Vagina (tissue), 2 donors: ENCODE data around the gene LMOD3.

Experiments used
- CTCF ChIP-seq, 3 experiments: fragments of 450-650 bp in 2 of 3; fragments of 200-600 bp in 1 of 3; sonication (generic) in 1 of 3; IDR thresholded peaks; one replicate each; pipeline ENCODE4 v1.5.1; 2017 to 2019; ENCODE audit warnings: antibody characterized with exemption in 3 of 3, mild to moderate bottlenecking in 2 of 3, moderate library complexity in 2 of 3
- POLR2A ChIP-seq, 2 donors: fragments of 450-650 bp; IDR thresholded peaks; one replicate each; pipeline ENCODE4 v1.6.1; 2017; ENCODE audit warnings: antibody characterized with exemption in 2 of 2, mild to moderate bottlenecking in 2 of 2, moderate library complexity in 2 of 2
- POLR2AphosphoS5 ChIP-seq, 2 donors: sonication (generic); formaldehyde crosslinking; IDR thresholded peaks; one replicate each; pipeline ENCODE4 v1.9.0; 2017; ENCODE audit warnings: antibody characterized with exemption in 2 of 2, mild to moderate bottlenecking in 2 of 2, low read depth in 1 of 2; ENCODE audit not compliant: insufficient read depth in 1 of 2

- TF ChIP-seq POLR2A (IDR thresholded peaks at IDR 0.05) (no peak), POLR2AphosphoS5 (IDR thresholded peaks at IDR 0.05; ENCODE audit: insufficient read depth in 1 of 2, low read depth in 1 of 2) (no peak), CTCF (IDR thresholded peaks at IDR 0.05) (no peak)
Observed at GRCh38 chr3:69096299-69096698, 26.1 kb downstream of the LMOD3 start.
